Measurements from ENCODE around the gene IPMK.
A peak's percentile ranks its signal among the peaks of the same experiment; 100 is the strongest.

Gene IPMK

GRCh38 chr10:58212622-58213021 is 55.1 kb downstream of the IPMK start:
- Histone ChIP-seq H3K9ac (ENCODE audit: low read depth, low read length) (no peak overlapping the region), H3K4me3 (ENCODE audit: low read length) (no peak overlapping the region), H3K36me3 (ENCODE audit: insufficient read depth, low read length) (no peaks in the 10 kb centered on the region), H3K9me3 (replicated peaks; ENCODE audit: low read length) (no peaks in the 10 kb centered on the region), H3K27me3 (ENCODE audit: control insufficient read depth, insufficient read depth, low read length) (no peaks in the 10 kb centered on the region), H3K4me1 (ENCODE audit: control insufficient read depth, insufficient read depth, low read length) (no peaks in the 10 kb centered on the region), H3K4me2 (ENCODE audit: low read length) (no peak overlapping the region)

GRCh38 chr10:58210160-58210559 is 57.5 kb downstream of the IPMK start:
- no peaks in the 10 kb centered on the region for H3K36me3 ChIP-seq (ENCODE audit: insufficient read depth, low read length)
- no peaks in the 10 kb centered on the region for H3K4me1 ChIP-seq (ENCODE audit: control insufficient read depth, insufficient read depth, low read length)

DNA sequence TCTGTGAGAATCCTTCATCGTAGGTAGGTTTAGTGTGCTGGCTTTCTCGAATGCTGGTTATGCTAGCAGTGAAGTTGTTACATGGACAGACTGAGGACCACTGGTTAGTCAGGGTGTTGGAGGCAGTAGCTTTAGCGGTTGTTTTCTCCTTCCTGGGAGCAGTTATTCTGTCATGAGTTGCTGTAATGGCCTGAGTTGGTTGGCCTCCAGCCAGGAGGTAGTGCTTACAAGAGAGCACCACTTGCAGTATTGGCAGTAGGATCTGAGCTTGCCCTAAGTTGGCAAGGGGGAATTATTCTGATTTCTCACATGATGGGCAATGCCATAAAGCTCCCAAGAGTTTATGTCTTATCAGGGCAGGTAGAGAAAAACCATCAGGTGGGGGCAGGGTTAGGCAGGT is 58.0 kb downstream of the IPMK start:
- Histone ChIP-seq H3K4me3 (ENCODE audit: low read length) (no peak overlapping the region), H3K4me2 (ENCODE audit: low read length) (no peak overlapping the region), H3K9me3 (replicated peaks; ENCODE audit: low read length) (no peaks in the 10 kb centered on the region), H3K36me3 (ENCODE audit: insufficient read depth, low read length) (no peaks in the 10 kb centered on the region), H3K9ac (ENCODE audit: low read depth, low read length) (no peak overlapping the region), H3K4me1 (ENCODE audit: control insufficient read depth, insufficient read depth, low read length) (no peaks in the 10 kb centered on the region), H3K27me3 (ENCODE audit: control insufficient read depth, insufficient read depth, low read length) (no peaks in the 10 kb centered on the region)

More at GRCh38 chr10:58210160-58210559, 57.5 kb downstream of the IPMK start:
- Histone ChIP-seq H3K4me2 (ENCODE audit: low read length) (no peak overlapping the region), H3K9me3 (replicated peaks; ENCODE audit: low read length) (no peaks in the 10 kb centered on the region), H3K4me3 (ENCODE audit: low read length) (no peak overlapping the region), H3K27me3 (ENCODE audit: control insufficient read depth, insufficient read depth, low read length) (no peaks in the 10 kb centered on the region), H3K9ac (ENCODE audit: low read depth, low read length) (no peak overlapping the region)

DNA sequence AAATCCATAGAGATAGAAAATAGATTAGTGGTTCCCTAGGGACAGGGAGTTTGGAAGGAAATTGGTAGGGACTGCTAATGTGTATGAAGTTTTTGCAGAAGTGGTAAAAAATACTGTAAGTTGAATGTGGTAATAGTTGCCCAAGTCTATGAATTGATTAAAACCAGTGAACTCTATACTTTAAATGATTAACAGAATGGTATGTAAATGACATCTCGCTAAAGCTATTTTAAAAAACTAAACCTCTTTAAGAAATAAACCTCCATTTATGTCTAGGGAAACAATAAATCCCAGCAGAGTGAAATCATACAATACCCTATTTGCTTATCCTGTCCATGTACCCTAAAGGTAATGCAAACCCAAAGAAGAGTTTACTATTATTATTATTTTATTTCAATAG is 61.4 kb downstream of the IPMK start:
- Histone ChIP-seq H3K4me2 (ENCODE audit: low read length) (no peak overlapping the region), H3K4me1 (ENCODE audit: control insufficient read depth, insufficient read depth, low read length) (no peaks in the 10 kb centered on the region), H3K4me3 (ENCODE audit: low read length) (no peak overlapping the region), H3K36me3 (ENCODE audit: insufficient read depth, low read length) (no peaks in the 10 kb centered on the region), H3K27me3 (ENCODE audit: control insufficient read depth, insufficient read depth, low read length) (no peaks in the 10 kb centered on the region), H3K9me3 (replicated peaks; ENCODE audit: low read length) (no peaks in the 10 kb centered on the region), H3K9ac (ENCODE audit: low read depth, low read length) (no peak overlapping the region)

DNA sequence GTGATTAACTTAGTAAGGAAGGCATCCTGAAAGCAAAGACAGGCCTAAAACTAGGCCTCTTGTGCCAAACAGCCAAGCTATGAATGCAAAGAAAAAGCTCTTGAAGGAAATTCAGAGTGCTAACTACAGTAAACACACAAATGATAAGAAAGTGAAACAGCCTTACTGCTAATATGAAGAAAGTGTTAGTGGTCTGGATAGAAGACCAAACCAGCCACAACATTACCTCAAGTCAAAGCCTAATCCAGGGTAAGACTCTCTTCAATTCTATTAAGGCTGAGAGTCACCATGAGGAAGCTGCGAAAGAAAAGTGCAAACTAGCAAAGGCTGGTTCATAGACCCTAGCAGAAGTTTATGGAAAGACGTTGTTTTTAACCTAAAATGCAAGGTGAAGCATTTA is 66.0 kb downstream of the IPMK start:
- no peaks in the 10 kb centered on the region for H3K36me3 ChIP-seq (ENCODE audit: insufficient read depth, low read length)
- H3K27me3 ChIP-seq (ENCODE audit: control insufficient read depth, insufficient read depth, low read length) = no peaks in the 10 kb centered on the region
- H3K4me2 ChIP-seq (ENCODE audit: low read length) = no peak overlapping the region

DNA sequence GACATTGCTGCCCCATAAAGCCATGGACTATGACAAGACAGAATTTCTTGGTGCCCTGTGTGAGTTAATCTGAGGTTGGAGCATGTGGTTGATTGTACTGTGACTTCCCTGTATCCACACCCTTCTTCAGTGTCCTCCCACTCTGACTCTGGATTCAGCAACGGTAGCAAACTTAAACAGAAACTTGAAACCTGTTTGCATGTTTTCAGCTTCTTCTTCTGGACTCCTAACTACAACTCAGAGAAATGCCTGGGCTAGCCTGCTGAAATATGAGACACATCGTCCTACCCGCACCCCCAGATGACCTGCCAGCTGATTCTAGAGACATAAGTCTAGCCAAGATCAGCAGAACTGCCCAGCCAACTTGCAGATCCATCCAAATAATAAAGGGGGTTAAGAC is 78.4 kb downstream of the IPMK start:
- Histone ChIP-seq H3K4me1 (ENCODE audit: control insufficient read depth, insufficient read depth, low read length) (peaks cover 7% of the 10 kb centered on the region), H3K9me3 (replicated peaks; ENCODE audit: low read length) (no peaks in the 10 kb centered on the region), H3K36me3 (ENCODE audit: insufficient read depth, low read length) (no peaks in the 10 kb centered on the region), H3K27me3 (ENCODE audit: control insufficient read depth, insufficient read depth, low read length) (no peaks in the 10 kb centered on the region), H3K9ac (ENCODE audit: low read depth, low read length) (no peak overlapping the region), H3K4me3 (ENCODE audit: low read length) (no peak overlapping the region), H3K4me2 (ENCODE audit: low read length) (peak overlapping the region; percentile 30)

More for the DNA sequence above, 66.0 kb downstream of the IPMK start:
- no peak overlapping the region for H3K4me3 ChIP-seq (ENCODE audit: low read length)
- no peaks in the 10 kb centered on the region for H3K9me3 ChIP-seq (replicated peaks; ENCODE audit: low read length)
- no peaks in the 10 kb centered on the region for H3K4me1 ChIP-seq (ENCODE audit: control insufficient read depth, insufficient read depth, low read length)
- H3K9ac ChIP-seq (ENCODE audit: low read depth, low read length) = no peak overlapping the region

DNA sequence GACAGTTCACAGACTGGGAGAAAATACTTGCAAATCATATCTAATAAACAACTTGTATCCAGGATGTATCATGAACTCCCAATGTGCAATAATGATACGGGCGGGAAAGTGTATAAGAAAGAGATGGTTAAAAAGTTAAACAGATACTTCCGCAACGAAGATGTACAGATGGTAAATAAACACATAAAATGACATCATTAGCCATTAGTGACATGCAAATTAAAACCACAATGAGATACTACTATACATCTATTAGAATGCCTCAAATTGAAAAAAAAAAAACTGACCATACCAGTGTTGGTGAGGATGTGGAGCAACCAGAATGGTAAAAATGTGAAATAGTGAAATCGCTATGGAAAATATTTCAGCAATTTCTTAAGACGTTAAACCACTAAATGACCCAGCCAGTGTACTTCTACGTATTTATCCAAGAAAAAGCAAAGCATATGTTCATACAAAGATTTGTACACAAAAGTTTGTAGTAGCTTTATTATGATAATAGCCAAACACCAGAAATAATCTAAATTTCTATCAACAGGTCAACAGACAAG is 83.5 kb downstream of the IPMK start:
- Histone ChIP-seq H3K4me3 (ENCODE audit: low read length) (no peak overlapping the region), H3K4me2 (ENCODE audit: low read length) (no peak overlapping the region), H3K36me3 (ENCODE audit: insufficient read depth, low read length) (no peaks in the 10 kb centered on the region), H3K27me3 (ENCODE audit: control insufficient read depth, insufficient read depth, low read length) (no peaks in the 10 kb centered on the region), H3K4me1 (ENCODE audit: control insufficient read depth, insufficient read depth, low read length) (peaks cover 3% of the 10 kb centered on the region), H3K9me3 (replicated peaks; ENCODE audit: low read length) (no peaks in the 10 kb centered on the region), H3K9ac (ENCODE audit: low read depth, low read length) (no peak overlapping the region)

GRCh38 chr10:58180666-58181065 is 87.0 kb downstream of the IPMK start:
- Histone ChIP-seq H3K4me3 (ENCODE audit: low read length) (no peak overlapping the region), H3K36me3 (ENCODE audit: insufficient read depth, low read length) (no peaks in the 10 kb centered on the region), H3K9me3 (replicated peaks; ENCODE audit: low read length) (no peaks in the 10 kb centered on the region), H3K4me1 (ENCODE audit: control insufficient read depth, insufficient read depth, low read length) (no peaks in the 10 kb centered on the region), H3K9ac (ENCODE audit: low read depth, low read length) (no peak overlapping the region), H3K4me2 (ENCODE audit: low read length) (no peak overlapping the region), H3K27me3 (ENCODE audit: control insufficient read depth, insufficient read depth, low read length) (peaks cover under 1% of the 10 kb centered on the region)

- Histone ChIP-seq H3K36me3 (ENCODE audit: insufficient read depth, low read length) (no peaks in the 10 kb centered on the region), H3K9ac (ENCODE audit: low read depth, low read length) (no peak overlapping the region), H3K4me3 (ENCODE audit: low read length) (no peak overlapping the region), H3K4me2 (ENCODE audit: low read length) (no peak overlapping the region), H3K27me3 (ENCODE audit: control insufficient read depth, insufficient read depth, low read length) (peaks cover 9% of the 10 kb centered on the region), H3K4me1 (ENCODE audit: control insufficient read depth, insufficient read depth, low read length) (no peaks in the 10 kb centered on the region), H3K9me3 (replicated peaks; ENCODE audit: low read length) (no peaks in the 10 kb centered on the region)
Observed at GRCh38 chr10:58179238-58179637, 88.5 kb downstream of the IPMK start.

- no peak overlapping the region for H3K4me3 ChIP-seq (ENCODE audit: low read length)
- H3K9me3 ChIP-seq (replicated peaks; ENCODE audit: low read length) = no peaks in the 10 kb centered on the region
- no peaks in the 10 kb centered on the region for H3K4me1 ChIP-seq (ENCODE audit: control insufficient read depth, insufficient read depth, low read length)
- peaks cover 9% of the 10 kb centered on the region for H3K27me3 ChIP-seq (ENCODE audit: control insufficient read depth, insufficient read depth, low read length)
- H3K36me3 ChIP-seq (ENCODE audit: insufficient read depth, low read length) = no peaks in the 10 kb centered on the region
- H3K4me2 ChIP-seq (ENCODE audit: low read length) = no peak overlapping the region
- no peak overlapping the region for H3K9ac ChIP-seq (ENCODE audit: low read depth, low read length)
Observed at GRCh38 chr10:58178811-58179210, 88.9 kb downstream of the IPMK start.

DNA sequence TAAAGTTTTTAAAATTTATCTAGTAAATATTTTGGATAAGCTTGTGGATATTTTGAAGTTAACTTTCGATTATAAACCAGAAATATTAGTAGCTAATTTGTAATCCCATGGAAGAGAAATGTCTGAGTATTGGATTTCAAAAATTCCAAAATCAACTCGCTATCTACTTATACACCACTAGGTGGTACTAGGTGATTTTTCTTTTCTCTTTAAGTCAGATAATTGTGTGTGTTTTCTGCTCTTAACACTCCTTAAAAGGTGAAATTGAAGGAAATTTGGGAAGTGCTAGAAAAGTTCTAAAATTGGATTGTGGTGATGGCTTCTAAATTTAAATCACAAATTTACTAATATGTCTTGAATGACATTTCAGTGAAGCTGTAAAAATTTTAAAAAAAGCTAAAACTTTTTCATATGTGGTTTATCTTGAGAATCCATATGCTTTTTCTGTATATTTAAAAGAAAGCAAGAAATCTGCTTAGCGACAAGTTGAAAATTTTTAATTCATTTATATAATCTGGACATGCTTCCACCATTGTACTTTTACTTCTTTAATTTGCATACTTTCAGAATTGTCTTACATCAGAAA is 90.2 kb downstream of the IPMK start:
- H3K27me3 ChIP-seq (ENCODE audit: control insufficient read depth, insufficient read depth, low read length) = peaks cover 11% of the 10 kb centered on the region
- H3K4me2 ChIP-seq (ENCODE audit: low read length) = no peak overlapping the region
- H3K4me1 ChIP-seq (ENCODE audit: control insufficient read depth, insufficient read depth, low read length) = no peaks in the 10 kb centered on the region
- H3K36me3 ChIP-seq (ENCODE audit: insufficient read depth, low read length) = no peaks in the 10 kb centered on the region
- no peak overlapping the region for H3K4me3 ChIP-seq (ENCODE audit: low read length)
- H3K9ac ChIP-seq (ENCODE audit: low read depth, low read length) = no peak overlapping the region
- no peaks in the 10 kb centered on the region for H3K9me3 ChIP-seq (replicated peaks; ENCODE audit: low read length)

Data from skeletal muscle satellite cell (primary cell).